VCaP (cell line): ENCODE measurements around the gene PRC1.

Experiments used
- H3K27ac ChIP-seq: fragments of 450-650 bp; 2 replicates; pipeline ENCODE4 v1.5.1; 2017
- CTCF ChIP-seq: fragments of 450-650 bp; conservative IDR thresholded peaks from 2 replicates; pipeline ENCODE4 v1.5.1; 2017; ENCODE audit warnings: mild to moderate bottlenecking, moderate library complexity

Gene PRC1

DNA sequence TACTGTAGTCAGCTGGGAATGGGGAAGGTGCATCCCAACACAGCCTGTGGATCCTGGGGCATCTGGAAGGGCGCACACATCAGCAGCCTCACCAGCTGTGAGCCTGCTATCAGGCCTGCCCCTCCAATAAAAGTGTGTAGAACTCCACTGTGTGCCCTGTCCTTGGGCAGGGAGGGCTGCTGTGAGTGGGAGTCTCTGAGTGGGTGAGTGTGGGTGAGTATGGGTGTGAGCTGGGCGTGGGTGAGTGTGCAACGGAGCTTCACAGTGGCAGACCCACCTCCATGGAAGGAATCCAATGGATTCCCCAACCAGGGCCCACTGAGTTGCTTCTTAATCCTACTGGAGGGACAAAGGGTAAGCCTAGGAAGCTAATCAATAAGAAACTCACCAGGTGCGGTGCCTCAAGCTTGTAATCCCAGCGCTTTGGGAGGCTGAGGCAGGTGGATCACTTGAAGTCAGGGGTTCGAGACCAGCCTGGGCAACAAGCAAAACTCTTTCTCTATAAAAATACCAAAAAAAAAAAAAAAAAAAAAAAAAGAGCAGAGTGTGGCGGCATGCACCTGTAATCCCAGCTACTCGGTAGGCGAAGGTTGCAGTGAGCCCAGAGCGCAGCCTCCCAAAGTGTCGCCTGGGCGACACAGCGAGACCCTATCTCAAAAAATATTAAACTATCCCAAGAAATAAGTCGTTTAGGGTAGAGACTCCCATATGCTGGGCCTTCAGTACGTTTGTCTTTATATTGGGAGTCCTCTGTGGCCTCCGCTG is 40.2 kb downstream of the PRC1 start:
- no peak overlapping the region for H3K27ac ChIP-seq

DNA sequence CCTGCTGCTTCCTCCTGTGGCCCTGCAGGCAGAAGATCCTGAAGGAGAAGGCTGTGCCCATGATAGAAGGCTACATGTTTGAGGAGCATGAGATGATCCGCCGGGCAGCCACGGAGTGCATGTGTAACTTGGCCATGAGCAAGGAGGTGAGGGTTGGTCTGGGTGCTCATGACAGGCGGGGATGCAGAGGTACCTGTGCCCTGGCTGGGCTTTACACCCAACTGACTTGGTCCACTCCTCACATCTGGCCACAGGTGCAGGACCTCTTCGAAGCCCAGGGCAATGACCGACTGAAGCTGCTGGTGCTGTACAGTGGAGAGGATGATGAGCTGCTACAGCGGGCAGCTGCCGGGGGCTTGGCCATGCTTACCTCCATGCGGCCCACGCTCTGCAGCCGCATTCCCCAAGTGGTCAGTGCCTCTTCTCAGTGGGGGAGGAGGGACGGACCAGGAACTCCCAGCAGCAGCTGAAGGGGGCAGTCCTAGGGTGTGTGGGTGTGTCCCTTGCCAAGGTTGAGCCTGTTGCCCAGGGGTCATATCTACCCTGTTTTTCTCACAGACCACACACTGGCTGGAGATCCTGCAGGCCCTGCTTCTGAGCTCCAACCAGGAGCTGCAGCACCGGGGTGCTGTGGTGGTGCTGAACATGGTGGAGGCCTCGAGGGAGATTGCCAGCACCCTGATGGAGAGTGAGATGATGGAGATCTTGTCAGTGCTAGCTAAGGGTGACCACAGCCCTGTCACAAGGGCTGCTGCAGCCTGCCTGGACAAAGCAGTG is 41.2 kb downstream of the PRC1 start:
- no peak for TF ChIP-seq CTCF

More for the DNA sequence above, 40.2 kb downstream of the PRC1 start:
- no peak for TF ChIP-seq CTCF

DNA sequence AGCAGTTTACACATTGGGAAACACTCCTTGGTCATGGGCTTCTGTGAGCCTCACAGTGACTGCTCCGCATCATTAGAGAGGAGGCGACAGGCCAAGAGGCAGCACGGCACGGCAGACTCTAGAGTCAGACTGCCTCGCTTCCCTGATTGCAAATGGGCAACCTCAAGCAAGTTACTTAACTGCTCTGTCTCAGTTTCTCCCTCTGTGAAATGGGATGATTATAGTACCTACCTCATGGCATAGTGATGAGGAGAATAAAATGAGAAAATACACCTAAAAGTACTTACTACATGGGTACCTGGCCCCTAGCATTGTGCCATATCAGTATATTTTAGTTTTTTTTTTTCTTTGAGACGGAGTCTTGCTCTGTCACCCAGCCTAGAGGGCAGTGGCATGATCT is 43.7 kb downstream of the PRC1 start:
- TF ChIP-seq CTCF: no peak
- H3K27ac ChIP-seq: no peak overlapping the region

More for the DNA sequence above, 41.2 kb downstream of the PRC1 start:
- no peak overlapping the region for H3K27ac ChIP-seq

- no peak for TF ChIP-seq CTCF
- H3K27ac ChIP-seq: no peak overlapping the region
These were observed 44.2 kb downstream of the PRC1 start for GRCh38 chr15:90949979-90950675.

- TF ChIP-seq CTCF: no peak
- no peak overlapping the region for H3K27ac ChIP-seq
These were observed 45.8 kb downstream of the PRC1 start for GRCh38 chr15:90948506-90948905.

- H3K27ac ChIP-seq: no peak overlapping the region
These were observed 46.6 kb downstream of the PRC1 start for GRCh38 chr15:90947577-90948357.

More at GRCh38 chr15:90947577-90948357, 46.6 kb downstream of the PRC1 start:
- no peak for TF ChIP-seq CTCF
